WTC11 (cell line): Measurements from ENCODE around the gene ELF3. TPM values are rescaled to one million over a fixed set of nuclear protein-coding genes. Genes with fewer than 3 reads are reported as not detected.

ENCODE experiments used
- ATAC-seq: fragments of 200-7000 bp; cut with Tn5 transposase; 2 replicates; pipeline ENCODE4 v1.10.0; 2021; ENCODE audit warnings: mild to moderate bottlenecking, moderate library complexity
- CTCF ChIA-PET: fragments of 300-600 bp; sonication (Branson Sonifier 250); formaldehyde crosslinking; loops from one replicate; lab custom pipeline; 2021; ENCODE audit warnings: antibody characterized with exemption; lab: Charles Lee
- POLR2A ChIA-PET: fragments of 350-600 bp; sonication (Branson Sonifier 250); formaldehyde crosslinking; loops from one replicate; lab custom pipeline; 2021; ENCODE audit warnings: antibody characterized with exemption; lab: Charles Lee
- DNase-seq: peaks from one replicate; pipeline ENCODE4 v3.0.0; 2021; ENCODE audit warnings: low spot score
- H3K27ac Mint-ChIP-seq: 2 replicates; pipeline ENCODE4 v1.8.0; 2021; ENCODE audit warnings: mixed read lengths
- H3K27me3 Mint-ChIP-seq: 2 replicates; pipeline ENCODE4 v1.8.0; 2021; ENCODE audit warnings: low read depth, mild to moderate bottlenecking, moderate library complexity, mixed read lengths
- H3K36me3 Mint-ChIP-seq: 2 replicates; pipeline ENCODE4 v1.8.0; 2021; ENCODE audit warnings: mixed read lengths
- H3K4me1 Mint-ChIP-seq: 2 replicates; pipeline ENCODE4 v1.8.0; 2022; ENCODE audit warnings: mixed read lengths
- H3K4me3 Mint-ChIP-seq: 2 replicates; pipeline ENCODE4 v1.8.0; 2021; ENCODE audit warnings: mild to moderate bottlenecking, moderate library complexity, mixed read lengths
- H3K9me3 Mint-ChIP-seq: 2 replicates; pipeline ENCODE4 v1.8.0; 2021; ENCODE audit warnings: mixed read lengths
- ATF1 ChIP-seq: sonication (generic); formaldehyde crosslinking; IDR thresholded peaks from 2 replicates; pipeline ENCODE4 v1.8.1; 2023; ENCODE audit warnings: mild to moderate bottlenecking, moderate library complexity, missing genetic modification reagents
- ESRRA ChIP-seq: sonication (generic); formaldehyde crosslinking; IDR thresholded peaks from 2 replicates; pipeline ENCODE4 v1.8.1; 2022; ENCODE audit warnings: mild to moderate bottlenecking, missing genetic modification reagents, borderline replicate concordance
- ETV6 ChIP-seq: sonication (generic); formaldehyde crosslinking; IDR thresholded peaks from 2 replicates; pipeline ENCODE4 v1.8.1; 2022; ENCODE audit warnings: mild to moderate bottlenecking, missing genetic modification reagents
- FOXJ3 ChIP-seq: sonication (generic); formaldehyde crosslinking; IDR thresholded peaks from 2 replicates; pipeline ENCODE4 v1.9.0; 2021; ENCODE audit warnings: missing genetic modification reagents, mild to moderate bottlenecking, borderline replicate concordance
- GABPB1 ChIP-seq: sonication (generic); formaldehyde crosslinking; IDR thresholded peaks from 2 replicates; pipeline ENCODE4 v1.8.1; 2023; ENCODE audit warnings: mild to moderate bottlenecking, missing genetic modification reagents
- JAZF1 ChIP-seq: fragments of 250-450 bp; sonication (Bioruptor Pico); IDR thresholded peaks from 2 replicates; pipeline ENCODE4 v1.9.0; 2021; ENCODE audit warnings: moderate library complexity, mild to moderate bottlenecking, inconsistent platforms
- NFE2L1 ChIP-seq: sonication (generic); formaldehyde crosslinking; IDR thresholded peaks from 2 replicates; pipeline ENCODE4 v1.8.1; 2023; ENCODE audit warnings: missing genetic modification reagents
- TEAD4 ChIP-seq: sonication (generic); formaldehyde crosslinking; IDR thresholded peaks from 2 replicates; pipeline ENCODE4 v1.8.0; 2022; ENCODE audit warnings: mild to moderate bottlenecking, missing genetic modification reagents
- ZNF317 ChIP-seq: sonication (generic); formaldehyde crosslinking; IDR thresholded peaks from 2 replicates; pipeline ENCODE4 v1.8.1; 2023; ENCODE audit warnings: low read depth, mild to moderate bottlenecking, moderate library complexity, missing genetic modification reagents, borderline replicate concordance
- ZNF396 ChIP-seq: fragments of 250-450 bp; sonication (Bioruptor Pico); IDR thresholded peaks from 2 replicates; pipeline ENCODE4 v1.8.0; 2021; ENCODE audit warnings: mild to moderate bottlenecking, moderate library complexity, borderline replicate concordance
- total RNA-seq: library from RNA; stranded (reverse); gene quantifications from 3 replicates; pipeline ENCODE4 v1.2.3, GENCODE V29; 2021
- TF ChIP-seq, protein P1 (sequence below): fragments of 250-450 bp; sonication (Bioruptor Pico); conservative IDR thresholded peaks from 2 replicates; pipeline ENCODE4 v1.9.0; 2021; ENCODE audit warnings: mild to moderate bottlenecking
- TF ChIP-seq, protein P2 (sequence below): sonication (generic); formaldehyde crosslinking; IDR thresholded peaks from 2 replicates; pipeline ENCODE4 v1.8.0; 2022; ENCODE audit warnings: mild to moderate bottlenecking, missing genetic modification reagents
- TF ChIP-seq, protein P3 (sequence below): sonication (generic); formaldehyde crosslinking; IDR thresholded peaks from 2 replicates; pipeline ENCODE4 v1.8.0; 2023; ENCODE audit warnings: mild to moderate bottlenecking, missing genetic modification reagents
- TF ChIP-seq, protein P4 (sequence below): fragments of 200-600 bp; IDR thresholded peaks from 2 replicates; pipeline ENCODE4 v1.8.0; 2022; ENCODE audit warnings: antibody characterized with exemption
- TF ChIP-seq, protein P5 (sequence below): fragments of 250-450 bp; sonication (Bioruptor Pico); IDR thresholded peaks from 2 replicates; pipeline ENCODE4 v1.8.0; 2021; ENCODE audit warnings: mild to moderate bottlenecking

Gene ELF3
- total RNA-seq, 1 experiment from 2014 or later = 15.0 TPM

DNA sequence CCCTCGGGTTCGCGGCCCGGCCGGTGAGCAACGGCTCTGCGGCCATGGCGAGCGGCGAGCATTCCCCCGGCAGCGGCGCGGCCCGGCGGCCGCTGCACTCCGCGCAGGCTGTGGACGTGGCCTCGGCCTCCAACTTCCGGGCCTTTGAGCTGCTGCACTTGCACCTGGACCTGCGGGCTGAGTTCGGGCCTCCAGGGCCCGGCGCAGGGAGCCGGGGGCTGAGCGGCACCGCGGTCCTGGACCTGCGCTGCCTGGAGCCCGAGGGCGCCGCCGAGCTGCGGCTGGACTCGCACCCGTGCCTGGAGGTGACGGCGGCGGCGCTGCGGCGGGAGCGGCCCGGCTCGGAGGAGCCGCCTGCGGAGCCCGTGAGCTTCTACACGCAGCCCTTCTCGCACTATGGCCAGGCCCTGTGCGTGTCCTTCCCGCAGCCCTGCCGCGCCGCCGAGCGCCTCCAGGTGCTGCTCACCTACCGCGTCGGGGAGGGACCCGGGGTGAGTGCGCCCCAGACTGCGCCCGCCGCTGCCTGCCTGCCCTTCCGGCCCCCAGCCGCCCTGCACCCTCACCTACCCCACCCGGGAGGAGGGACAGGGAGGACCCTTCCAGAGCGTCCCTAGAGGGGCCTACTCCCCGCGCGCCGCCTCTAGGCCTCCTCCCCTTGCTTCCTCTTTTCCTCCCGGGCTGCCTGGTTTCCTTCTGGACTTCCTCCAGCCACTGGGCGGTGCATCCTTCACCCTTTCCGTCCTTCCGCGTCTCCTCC lies 27.6 kb upstream of the ELF3 start, which contains the start of gene RNPEP (continued):
- TF ChIP-seq, protein P1, sequence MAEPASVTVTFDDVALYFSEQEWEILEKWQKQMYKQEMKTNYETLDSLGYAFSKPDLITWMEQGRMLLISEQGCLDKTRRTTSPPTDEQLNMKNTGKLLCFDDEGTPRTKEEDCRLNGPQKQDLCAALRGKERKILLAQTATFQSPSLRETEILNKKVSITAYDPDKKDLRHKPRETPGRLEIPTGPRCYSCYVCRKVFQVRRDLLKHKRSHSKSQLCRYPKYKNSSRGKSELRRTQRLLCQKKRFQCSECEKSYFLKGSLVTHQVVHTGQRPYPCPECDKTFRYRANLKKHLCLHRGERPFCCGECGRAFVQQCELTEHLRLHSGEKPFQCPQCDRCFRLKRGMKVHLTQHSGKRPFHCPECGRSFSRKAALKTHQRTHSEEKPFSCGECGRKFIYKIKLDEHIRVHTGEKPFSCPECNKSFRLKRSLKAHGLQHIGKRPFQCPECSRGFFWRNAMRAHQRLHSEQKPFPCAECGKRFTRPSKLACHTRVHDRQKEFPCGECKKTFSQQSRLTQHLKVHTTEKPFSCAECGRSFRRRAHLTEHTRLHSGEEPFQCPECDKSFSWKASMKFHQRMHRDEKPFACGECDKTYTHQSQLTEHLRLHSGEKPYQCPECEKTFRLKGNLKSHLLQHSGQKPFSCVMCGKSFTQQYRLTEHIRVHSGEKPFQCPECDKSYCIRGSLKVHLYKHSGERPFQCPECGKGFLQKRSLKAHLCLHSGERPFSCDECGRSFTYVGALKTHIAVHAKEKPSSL (CRISPR knock-in tag) = no peak
- TF ChIP-seq ZNF317 (CRISPR knock-in tag) = 0 out of 2 replicates have a peak, but pooled peaks have one; percentile 13
- TF ChIP-seq, protein P2, sequence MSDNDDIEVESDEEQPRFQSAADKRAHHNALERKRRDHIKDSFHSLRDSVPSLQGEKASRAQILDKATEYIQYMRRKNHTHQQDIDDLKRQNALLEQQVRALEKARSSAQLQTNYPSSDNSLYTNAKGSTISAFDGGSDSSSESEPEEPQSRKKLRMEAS = no peak
- no peak for TF ChIP-seq TEAD4
- TF ChIP-seq NFE2L1 (CRISPR knock-in tag) = peak; percentile 64; the same call in 1 of the 2 replicates
- 0 out of 2 replicates have a peak, but pooled peaks have one; percentile 1 for TF ChIP-seq ESRRA (CRISPR knock-in tag)
- TF ChIP-seq, protein P3, sequence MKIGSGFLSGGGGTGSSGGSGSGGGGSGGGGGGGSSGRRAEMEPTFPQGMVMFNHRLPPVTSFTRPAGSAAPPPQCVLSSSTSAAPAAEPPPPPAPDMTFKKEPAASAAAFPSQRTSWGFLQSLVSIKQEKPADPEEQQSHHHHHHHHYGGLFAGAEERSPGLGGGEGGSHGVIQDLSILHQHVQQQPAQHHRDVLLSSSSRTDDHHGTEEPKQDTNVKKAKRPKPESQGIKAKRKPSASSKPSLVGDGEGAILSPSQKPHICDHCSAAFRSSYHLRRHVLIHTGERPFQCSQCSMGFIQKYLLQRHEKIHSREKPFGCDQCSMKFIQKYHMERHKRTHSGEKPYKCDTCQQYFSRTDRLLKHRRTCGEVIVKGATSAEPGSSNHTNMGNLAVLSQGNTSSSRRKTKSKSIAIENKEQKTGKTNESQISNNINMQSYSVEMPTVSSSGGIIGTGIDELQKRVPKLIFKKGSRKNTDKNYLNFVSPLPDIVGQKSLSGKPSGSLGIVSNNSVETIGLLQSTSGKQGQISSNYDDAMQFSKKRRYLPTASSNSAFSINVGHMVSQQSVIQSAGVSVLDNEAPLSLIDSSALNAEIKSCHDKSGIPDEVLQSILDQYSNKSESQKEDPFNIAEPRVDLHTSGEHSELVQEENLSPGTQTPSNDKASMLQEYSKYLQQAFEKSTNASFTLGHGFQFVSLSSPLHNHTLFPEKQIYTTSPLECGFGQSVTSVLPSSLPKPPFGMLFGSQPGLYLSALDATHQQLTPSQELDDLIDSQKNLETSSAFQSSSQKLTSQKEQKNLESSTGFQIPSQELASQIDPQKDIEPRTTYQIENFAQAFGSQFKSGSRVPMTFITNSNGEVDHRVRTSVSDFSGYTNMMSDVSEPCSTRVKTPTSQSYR (CRISPR knock-in tag) = no peak
- TF ChIP-seq GABPB1 (CRISPR knock-in tag) = no peak; the same call in 1 of the 2 replicates
- no peak for TF ChIP-seq JAZF1
- TF ChIP-seq, protein P4, sequence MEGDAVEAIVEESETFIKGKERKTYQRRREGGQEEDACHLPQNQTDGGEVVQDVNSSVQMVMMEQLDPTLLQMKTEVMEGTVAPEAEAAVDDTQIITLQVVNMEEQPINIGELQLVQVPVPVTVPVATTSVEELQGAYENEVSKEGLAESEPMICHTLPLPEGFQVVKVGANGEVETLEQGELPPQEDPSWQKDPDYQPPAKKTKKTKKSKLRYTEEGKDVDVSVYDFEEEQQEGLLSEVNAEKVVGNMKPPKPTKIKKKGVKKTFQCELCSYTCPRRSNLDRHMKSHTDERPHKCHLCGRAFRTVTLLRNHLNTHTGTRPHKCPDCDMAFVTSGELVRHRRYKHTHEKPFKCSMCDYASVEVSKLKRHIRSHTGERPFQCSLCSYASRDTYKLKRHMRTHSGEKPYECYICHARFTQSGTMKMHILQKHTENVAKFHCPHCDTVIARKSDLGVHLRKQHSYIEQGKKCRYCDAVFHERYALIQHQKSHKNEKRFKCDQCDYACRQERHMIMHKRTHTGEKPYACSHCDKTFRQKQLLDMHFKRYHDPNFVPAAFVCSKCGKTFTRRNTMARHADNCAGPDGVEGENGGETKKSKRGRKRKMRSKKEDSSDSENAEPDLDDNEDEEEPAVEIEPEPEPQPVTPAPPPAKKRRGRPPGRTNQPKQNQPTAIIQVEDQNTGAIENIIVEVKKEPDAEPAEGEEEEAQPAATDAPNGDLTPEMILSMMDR = no peak

DNA sequence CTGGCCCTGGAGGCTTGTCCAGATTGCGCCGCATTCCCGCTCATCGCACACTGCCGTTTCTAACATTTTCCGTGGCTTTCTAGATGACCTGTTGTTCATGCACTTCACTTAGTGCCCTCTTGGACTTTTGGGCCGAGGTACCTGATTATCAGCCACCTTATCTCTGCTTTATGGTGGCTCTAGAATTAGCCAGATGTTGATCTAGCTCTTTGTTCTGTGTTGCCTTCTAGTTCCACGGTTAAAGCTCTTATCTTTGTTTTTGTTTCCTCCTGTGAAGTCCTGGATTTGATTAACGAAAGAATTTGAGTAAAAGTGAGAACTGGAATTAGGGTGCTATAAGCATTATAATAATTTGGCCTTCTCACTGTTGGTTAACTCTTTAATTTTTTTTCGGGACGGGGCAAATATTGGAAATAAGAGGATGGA lies 27.0 kb upstream of the ELF3 start:
- Mint-ChIP-seq H3K27me3 (peaks cover 8% of the 10 kb centered on the region), H3K9me3 (no peaks in the 10 kb centered on the region), H3K4me3 (peak overlapping the region; percentile 100), H3K27ac (peak overlapping the region; percentile 96), H3K4me1 (peaks cover 26% of the 10 kb centered on the region), H3K36me3 (peaks cover 2% of the 10 kb centered on the region; the same call in 1 of the 2 replicates)
- POLR2A ChIA-PET = interaction anchor here (0.8 kb wide), 1 partner anchor 24 kb away, joined by 4 read pairs; no protein-coding TSS in a partner anchor
- TF ChIP-seq ETV6 (0 out of 2 replicates have a peak, but pooled peaks have one; percentile 13), ZNF396 (CRISPR knock-in tag) (no peak), ATF1 (CRISPR knock-in tag) (0 out of 2 replicates have a peak, but pooled peaks have one; percentile 15), FOXJ3 (CRISPR knock-in tag) (no peak)
- TF ChIP-seq, protein P5, sequence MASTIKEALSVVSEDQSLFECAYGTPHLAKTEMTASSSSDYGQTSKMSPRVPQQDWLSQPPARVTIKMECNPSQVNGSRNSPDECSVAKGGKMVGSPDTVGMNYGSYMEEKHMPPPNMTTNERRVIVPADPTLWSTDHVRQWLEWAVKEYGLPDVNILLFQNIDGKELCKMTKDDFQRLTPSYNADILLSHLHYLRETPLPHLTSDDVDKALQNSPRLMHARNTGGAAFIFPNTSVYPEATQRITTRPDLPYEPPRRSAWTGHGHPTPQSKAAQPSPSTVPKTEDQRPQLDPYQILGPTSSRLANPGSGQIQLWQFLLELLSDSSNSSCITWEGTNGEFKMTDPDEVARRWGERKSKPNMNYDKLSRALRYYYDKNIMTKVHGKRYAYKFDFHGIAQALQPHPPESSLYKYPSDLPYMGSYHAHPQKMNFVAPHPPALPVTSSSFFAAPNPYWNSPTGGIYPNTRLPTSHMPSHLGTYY (CRISPR knock-in tag) = no peak
- no peak for ATAC-seq
- CTCF ChIA-PET = interaction anchor here (0.7 to 2.7 kb wide), 9 partner anchors 11 to 152 kb away, joined by 3 to 26 read pairs (median 4); no protein-coding TSS in a partner anchor
- no peak for DNase-seq
